ENCODE measurements around the gene TRMT13. TPM values are rescaled to one million over a fixed set of nuclear protein-coding genes. Genes with fewer than 3 reads are reported as not detected.
"Not testable (repeated sequence)": the region's sequence is repeated elsewhere in the genome, so short reads cannot be mapped to it uniquely, and the experiment has no call there.

TRMT13 gene
- total RNA-seq, 4 donors from 2014 or later, result 6.2 to 25.7 (median 9.3) TPM

- H3K4me3 ChIP-seq, result no peak overlapping the region
- no peak for DNase-seq (ENCODE audit: extremely low spot score)
- H3K4me1 ChIP-seq, result peaks cover 0 to 4% (median 3%) of the 10 kb centered on the region in 4 donors
- H3K36me3 ChIP-seq, result no peaks in the 10 kb centered on the region
- no peaks in the 10 kb centered on the region for H3K9me3 ChIP-seq
- WGBS, result 92% methylated on average over 4 of the region's 4 CpGs
- no peak overlapping the region for H3K27ac ChIP-seq (replicated peaks in 1 of 4)
- TF ChIP-seq POLR2AphosphoS5 (IDR thresholded peaks at IDR 0.05), result no peak
- TF ChIP-seq CTCF (IDR thresholded peaks at IDR 0.05), result no peak
- TF ChIP-seq POLR2A (IDR thresholded peaks at IDR 0.05; ENCODE audit: low read depth), result no peak
- TF ChIP-seq EP300 (IDR thresholded peaks at IDR 0.05), result no peak
- intact Hi-C loops (cut with DNase I), result no loop called here
- H3K27me3 ChIP-seq, result no peaks in the 10 kb centered on the region
Observed at GRCh38 chr1:100183370-100183769, 50.4 kb downstream of the TRMT13 start.

GRCh38 chr1:100184536-100184935 lies 51.6 kb downstream of the TRMT13 start:
- no peaks in the 10 kb centered on the region for H3K27me3 ChIP-seq
- peaks cover 6 to 16% (median 14%) of the 10 kb centered on the region in 4 donors for H3K4me1 ChIP-seq
- WGBS, result 45% methylated on average over 1 of the region's 1 CpG
- H3K9me3 ChIP-seq, result no peaks in the 10 kb centered on the region
- TF ChIP-seq CTCF (IDR thresholded peaks at IDR 0.05), result no peak
- no peak for TF ChIP-seq POLR2A (IDR thresholded peaks at IDR 0.05; ENCODE audit: low read depth)
- TF ChIP-seq EP300 (IDR thresholded peaks at IDR 0.05), result no peak
- no peak for TF ChIP-seq POLR2AphosphoS5 (IDR thresholded peaks at IDR 0.05)
- no peaks in the 10 kb centered on the region for H3K36me3 ChIP-seq
- no peak for DNase-seq (ENCODE audit: extremely low spot score)
- no peak overlapping the region for H3K4me3 ChIP-seq
- intact Hi-C loops (cut with DNase I), result no loop called here
- H3K27ac ChIP-seq (replicated peaks in 1 of 4), result no peak overlapping the region

GRCh38 chr1:100187912-100188311 lies 54.9 kb downstream of the TRMT13 start:
- Histone ChIP-seq H3K36me3 (peaks cover 0 to 18% (median 0%) of the 10 kb centered on the region in 4 donors), H3K27ac (replicated peaks in 1 of 4) (no peak overlapping the region), H3K9me3 (no peaks in the 10 kb centered on the region), H3K27me3 (no peaks in the 10 kb centered on the region), H3K4me3 (no peak overlapping the region), H3K4me1 (peaks cover 9 to 16% (median 15%) of the 10 kb centered on the region in 4 donors)
- 83% methylated on average over 3 of the region's 3 CpGs for WGBS
- no peak for TF ChIP-seq POLR2AphosphoS5 (IDR thresholded peaks at IDR 0.05)
- TF ChIP-seq EP300 (IDR thresholded peaks at IDR 0.05), result no peak
- no peak for TF ChIP-seq POLR2A (IDR thresholded peaks at IDR 0.05; ENCODE audit: low read depth)
- no peak for DNase-seq (ENCODE audit: extremely low spot score)
- intact Hi-C loops (cut with DNase I), result no loop called here

DNA sequence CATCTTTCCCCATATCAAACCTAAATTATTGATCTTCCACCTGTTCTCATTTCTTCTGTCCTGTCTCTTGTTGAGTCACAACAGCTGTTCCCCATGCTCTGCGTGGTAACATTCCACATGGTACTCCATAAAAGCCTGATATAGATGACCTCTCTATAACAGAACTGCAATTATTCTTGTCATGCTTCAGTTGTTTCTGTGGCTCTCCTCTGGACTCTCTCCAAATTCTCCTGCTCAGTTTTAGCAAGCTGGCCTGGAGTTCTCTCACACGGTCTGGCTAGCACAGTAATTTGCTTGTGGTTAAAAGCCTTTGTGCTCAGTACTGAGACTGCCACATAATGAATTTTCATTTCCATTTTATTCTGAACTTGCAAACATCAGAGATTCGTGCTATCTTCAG lies 55.7 kb downstream of the TRMT13 start:
- peaks cover 0 to 25% (median 2%) of the 10 kb centered on the region in 4 donors for H3K36me3 ChIP-seq
- H3K27me3 ChIP-seq, result no peaks in the 10 kb centered on the region
- no peak for DNase-seq (ENCODE audit: extremely low spot score)
- peaks cover 9 to 16% (median 15%) of the 10 kb centered on the region in 4 donors for H3K4me1 ChIP-seq
- H3K27ac ChIP-seq (replicated peaks in 1 of 4), result no peak overlapping the region
- no peaks in the 10 kb centered on the region for H3K9me3 ChIP-seq
- no peak overlapping the region for H3K4me3 ChIP-seq
- no peak for TF ChIP-seq CTCF (IDR thresholded peaks at IDR 0.05)
- no peak for TF ChIP-seq POLR2AphosphoS5 (IDR thresholded peaks at IDR 0.05)
- no peak for TF ChIP-seq POLR2A (IDR thresholded peaks at IDR 0.05; ENCODE audit: low read depth)
- no peak for TF ChIP-seq EP300 (IDR thresholded peaks at IDR 0.05)
- WGBS, result 25% methylated on average over 3 of the region's 3 CpGs
- intact Hi-C loops (cut with DNase I), result no loop called here

DNA sequence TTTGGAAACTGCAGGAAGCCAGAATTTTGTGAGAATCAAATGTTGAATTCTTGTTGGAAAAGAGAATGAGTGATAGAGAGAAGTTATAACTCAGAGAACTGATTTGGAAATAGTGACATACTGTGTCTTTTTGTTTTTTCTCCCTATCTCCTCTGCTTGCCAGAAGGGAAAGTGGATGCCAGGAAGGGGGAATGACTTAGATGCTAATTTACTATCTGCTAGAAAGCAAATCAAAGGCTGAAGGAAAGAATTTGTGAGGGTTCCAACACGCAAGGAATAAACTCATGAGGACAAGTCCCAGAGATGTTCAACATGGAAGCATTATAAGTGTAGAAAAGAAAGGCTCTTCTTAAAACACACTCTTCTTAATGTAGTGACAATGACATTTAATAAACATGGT lies 65.6 kb downstream of the TRMT13 start:
- no peak overlapping the region for H3K27ac ChIP-seq (replicated peaks in 1 of 4)
- no peaks in the 10 kb centered on the region for H3K9me3 ChIP-seq
- WGBS, result 96% methylated on average over 1 of the region's 1 CpG
- intact Hi-C loops (cut with DNase I), result no loop called here
- H3K27me3 ChIP-seq, result no peaks in the 10 kb centered on the region
- no peaks in the 10 kb centered on the region for H3K4me1 ChIP-seq
- no peak overlapping the region for H3K4me3 ChIP-seq
- H3K36me3 ChIP-seq, result peaks cover 22 to 85% (median 53%) of the 10 kb centered on the region in 4 donors
- DNase-seq (ENCODE audit: extremely low spot score), result no peak
- TF ChIP-seq POLR2A (IDR thresholded peaks at IDR 0.05; ENCODE audit: low read depth) (no peak), CTCF (IDR thresholded peaks at IDR 0.05) (no peak), EP300 (IDR thresholded peaks at IDR 0.05) (no peak), POLR2AphosphoS5 (IDR thresholded peaks at IDR 0.05) (no peak)

DNA sequence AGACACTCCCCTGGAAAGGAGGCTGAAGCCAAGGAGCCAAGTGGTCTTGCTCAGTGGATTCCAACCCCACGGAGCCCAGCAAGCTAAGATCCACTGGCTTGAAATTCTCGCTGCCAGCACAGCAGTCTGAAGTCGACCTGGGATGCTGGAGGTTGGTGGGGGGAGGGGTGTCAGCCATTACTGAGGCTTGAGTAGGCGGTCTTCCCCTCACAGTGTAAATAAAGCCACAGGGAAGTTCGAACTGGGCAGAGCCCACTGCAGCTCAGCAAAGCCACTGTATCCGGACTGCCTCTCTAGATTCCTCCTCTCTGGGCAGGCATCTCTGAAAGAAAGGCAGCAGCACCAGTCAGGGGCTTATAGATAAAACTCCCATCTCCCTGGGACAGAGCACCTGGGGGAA lies 67.1 kb downstream of the TRMT13 start:
- 69% methylated on average over 6 of the region's 6 CpGs for WGBS
- H3K27ac ChIP-seq (replicated peaks in 1 of 4), result not testable (repeated sequence)

More for the DNA sequence above, 67.1 kb downstream of the TRMT13 start:
- DNase-seq (ENCODE audit: extremely low spot score); intact Hi-C loops (cut with DNase I); H3K4me3 ChIP-seq; H3K9me3 ChIP-seq; H3K4me1 ChIP-seq; H3K27me3 ChIP-seq: not testable (repeated sequence)
- peaks cover 30 to 90% (median 55%) of the 10 kb centered on the region in 4 donors for H3K36me3 ChIP-seq

Data from esophagus muscularis mucosa (tissue), 4 donors.